Measurements from ENCODE around the gene CALHM4. TPM values are rescaled to one million over a fixed set of nuclear protein-coding genes. Genes with fewer than 3 reads are reported as not detected.

Gene CALHM4, protein sequence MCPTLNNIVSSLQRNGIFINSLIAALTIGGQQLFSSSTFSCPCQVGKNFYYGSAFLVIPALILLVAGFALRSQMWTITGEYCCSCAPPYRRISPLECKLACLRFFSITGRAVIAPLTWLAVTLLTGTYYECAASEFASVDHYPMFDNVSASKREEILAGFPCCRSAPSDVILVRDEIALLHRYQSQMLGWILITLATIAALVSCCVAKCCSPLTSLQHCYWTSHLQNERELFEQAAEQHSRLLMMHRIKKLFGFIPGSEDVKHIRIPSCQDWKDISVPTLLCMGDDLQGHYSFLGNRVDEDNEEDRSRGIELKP
- polyA plus RNA-seq (ENCODE audit: insufficient read length in 4 of 4): under 1 TPM; 0.49 to 0.79 (median 0.61) TPM

GRCh38 chr6:116553451-116553850, at the start of gene CALHM4:
TSS of gene CALHM4 (plus strand) at chr6:116553751. CDS start at chr6:116553794, 43 bp downstream.
- DNase-seq (ENCODE audit: low read depth in 4 of 4, low spot score in 3 of 4): no peak

- no peak for DNase-seq (ENCODE audit: low read depth in 4 of 4, low spot score in 3 of 4)
Measured at GRCh38 chr6:116507324-116507723, 46.2 kb upstream of the CALHM4 start.

GRCh38 chr6:116508527-116508926, 45.0 kb upstream of the CALHM4 start:
- no peak for DNase-seq (ENCODE audit: low read depth in 4 of 4, low spot score in 3 of 4)

GRCh38 chr6:116511424-116512110, 42.0 kb upstream of the CALHM4 start, which contains the start of gene CALHM5:
TSS of gene CALHM5 (plus strand) at chr6:116511639. CDS start at chr6:116511697, 58 bp downstream.
- no peak for DNase-seq (ENCODE audit: low read depth in 4 of 4, low spot score in 3 of 4)

DNA sequence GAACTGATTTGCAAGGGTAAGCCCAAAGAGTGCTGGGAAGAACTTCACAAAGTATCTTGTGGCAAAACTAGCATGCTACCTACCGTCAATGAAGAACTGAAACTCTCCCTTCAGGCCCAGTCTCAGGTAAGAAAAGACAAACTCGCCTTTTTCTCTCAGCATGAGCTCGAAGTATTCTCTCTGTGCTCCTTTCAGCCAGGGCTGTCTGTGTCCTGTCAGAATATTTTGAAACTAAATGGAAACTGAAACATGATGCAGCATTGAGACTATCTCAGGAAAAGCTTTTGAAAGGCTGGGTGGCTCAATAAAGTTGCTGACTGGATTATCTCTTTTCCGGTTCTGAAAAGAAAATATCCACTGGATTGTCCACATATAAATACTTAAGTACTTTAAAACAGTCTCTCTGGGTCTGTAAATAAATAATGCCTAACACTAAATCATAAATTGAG, 41.4 kb upstream of the CALHM4 start:
- DNase-seq (ENCODE audit: low read depth in 4 of 4, low spot score in 3 of 4): no peak

GRCh38 chr6:116512734-116513133, 40.8 kb upstream of the CALHM4 start:
- peak in 1 of 4 donors; percentile 8 for DNase-seq (ENCODE audit: low read depth in 4 of 4, low spot score in 3 of 4)

DNA sequence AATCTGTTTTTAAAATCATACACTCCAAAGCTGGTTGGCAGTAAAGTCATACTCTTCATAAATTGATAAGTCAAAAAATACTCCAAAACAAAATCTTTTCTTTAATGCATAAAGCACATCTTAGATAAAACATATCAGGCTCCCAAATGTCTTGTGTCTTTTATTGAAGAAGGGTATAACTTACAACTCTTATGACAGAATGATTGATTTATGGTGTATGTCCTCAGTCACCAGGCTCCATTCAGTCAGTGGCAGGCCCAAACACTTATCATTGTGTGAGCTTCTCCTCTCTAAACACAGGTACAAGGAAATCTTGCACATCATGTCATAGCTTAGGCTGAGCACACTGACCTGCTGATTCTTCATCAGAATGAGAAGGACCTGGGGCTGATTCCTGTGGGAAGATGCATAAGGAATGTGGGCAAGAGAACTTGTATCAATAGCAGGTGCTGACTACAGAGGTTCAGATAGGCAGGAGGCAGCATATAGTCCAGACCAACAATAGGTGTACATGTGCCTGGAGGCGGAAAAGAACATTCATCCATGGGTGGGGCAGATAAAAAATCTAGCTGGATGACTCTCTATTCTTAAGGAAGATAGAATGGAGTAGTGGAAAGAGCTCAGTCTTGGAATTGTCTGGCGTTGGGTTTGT, 40.2 kb upstream of the CALHM4 start:
- no peak for DNase-seq (ENCODE audit: low read depth in 4 of 4, low spot score in 3 of 4)

DNA sequence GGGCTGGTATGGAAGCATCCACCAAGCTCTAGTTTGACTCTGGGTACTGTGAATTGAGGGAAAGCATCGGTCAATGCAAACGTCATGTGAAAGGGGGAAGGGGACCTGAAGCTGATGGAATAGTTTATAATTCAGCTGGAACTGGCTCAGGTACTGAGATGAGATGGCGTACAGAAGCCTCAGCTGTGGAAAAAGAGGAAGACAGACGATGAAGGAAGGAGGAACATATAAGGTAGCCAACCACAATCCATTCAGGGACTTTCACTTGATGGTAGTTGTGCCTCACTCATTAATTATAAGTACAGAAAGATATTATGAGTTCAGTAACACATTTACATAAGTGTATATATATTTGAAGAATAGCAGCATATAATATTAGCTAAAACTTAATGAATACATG, 39.4 kb upstream of the CALHM4 start:
- no peak for DNase-seq (ENCODE audit: low read depth in 4 of 4, low spot score in 3 of 4)

DNA sequence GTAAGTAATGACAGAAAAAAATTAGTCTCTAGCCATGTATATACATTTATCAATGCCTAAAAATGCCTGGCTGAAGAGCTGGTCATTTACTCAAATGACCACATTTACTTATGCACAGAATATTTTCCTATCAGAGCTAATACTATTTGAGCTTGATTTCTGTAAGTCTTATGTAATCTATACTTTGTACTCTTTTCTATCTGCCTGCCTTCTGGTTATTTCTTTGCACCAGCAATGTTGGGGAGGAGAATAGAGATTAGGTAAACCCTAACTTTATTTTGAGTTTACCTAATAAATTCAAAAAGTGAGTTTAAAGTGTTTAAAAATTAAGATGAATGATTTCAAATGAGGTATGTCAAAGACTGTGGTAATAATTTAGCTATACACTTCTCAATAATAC, 38.4 kb upstream of the CALHM4 start:
- no peak for DNase-seq (ENCODE audit: low read depth in 4 of 4, low spot score in 3 of 4)

- DNase-seq (ENCODE audit: low read depth in 4 of 4, low spot score in 3 of 4): peak in 1 of 4 donors; percentile 13
Measured at GRCh38 chr6:116518621-116519368, 34.8 kb upstream of the CALHM4 start.

GRCh38 chr6:116522896-116523295, 30.7 kb upstream of the CALHM4 start:
- no peak for DNase-seq (ENCODE audit: low read depth in 4 of 4, low spot score in 3 of 4)

- DNase-seq (ENCODE audit: low read depth in 4 of 4, low spot score in 3 of 4): no peak
Measured at GRCh38 chr6:116524236-116524635, 29.3 kb upstream of the CALHM4 start.

GRCh38 chr6:116528133-116528532, 25.4 kb upstream of the CALHM4 start:
- DNase-seq (ENCODE audit: low read depth in 4 of 4, low spot score in 3 of 4): no peak

- DNase-seq (ENCODE audit: low read depth in 4 of 4, low spot score in 3 of 4): no peak
Measured at GRCh38 chr6:116528780-116529179, 24.8 kb upstream of the CALHM4 start.

GRCh38 chr6:116529466-116530290, 23.9 kb upstream of the CALHM4 start:
- DNase-seq (ENCODE audit: low read depth in 4 of 4, low spot score in 3 of 4): no peak

- DNase-seq (ENCODE audit: low read depth in 4 of 4, low spot score in 3 of 4): peak in 1 of 4 donors; percentile 5
Measured at GRCh38 chr6:116530436-116530835, 23.1 kb upstream of the CALHM4 start.

DNA sequence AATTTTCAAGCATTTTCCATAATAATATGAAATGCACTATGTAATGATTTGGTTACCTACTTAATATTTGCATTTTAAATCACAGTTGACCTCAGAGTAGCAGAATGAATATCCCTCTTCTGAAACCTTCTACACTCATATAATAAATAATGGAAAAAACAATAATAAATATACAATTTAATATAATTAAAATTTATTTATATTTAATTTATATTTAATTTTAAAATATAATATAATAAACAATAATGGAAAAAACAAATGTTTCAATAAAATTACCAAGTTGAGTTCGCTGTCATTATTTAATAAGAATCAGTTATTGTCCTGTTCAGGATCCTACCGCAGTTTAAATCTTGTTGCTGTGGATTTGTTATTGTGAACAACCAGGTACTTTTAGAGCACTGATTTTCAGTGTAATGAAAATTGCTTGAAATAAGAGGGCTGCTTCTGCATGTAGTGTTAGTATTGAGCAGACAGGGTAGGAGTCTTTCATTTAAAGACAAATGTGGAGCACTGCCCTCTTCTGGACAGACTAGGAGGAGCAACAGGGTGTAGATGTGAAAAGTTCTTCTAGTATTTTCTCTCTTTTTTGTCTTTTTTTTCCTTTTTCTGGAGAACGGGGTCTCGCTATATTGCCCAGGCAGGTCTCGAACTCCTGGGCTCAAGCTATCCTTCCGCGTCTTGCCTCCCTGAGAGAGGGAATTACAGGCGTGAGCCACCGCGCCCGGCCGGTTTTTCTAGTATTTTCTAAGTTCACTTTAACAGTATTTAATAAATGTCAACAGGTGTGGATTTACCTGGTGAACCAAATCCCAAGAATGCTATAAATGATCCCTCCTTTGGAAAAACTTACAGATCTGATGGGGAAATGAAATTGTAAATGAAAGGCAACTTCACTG, 21.6 kb upstream of the CALHM4 start:
- DNase-seq (ENCODE audit: low read depth in 4 of 4, low spot score in 3 of 4): peak in 1 of 4 donors; percentile 43

GRCh38 chr6:116533233-116533957, 20.2 kb upstream of the CALHM4 start:
- DNase-seq (ENCODE audit: low read depth in 4 of 4, low spot score in 3 of 4): no peak
